Superior temporal gyrus (tissue), 1 donor: ENCODE measurements around the gene NBEA.
"Not testable (repeated sequence)": the region's sequence is repeated elsewhere in the genome, so short reads cannot be mapped to it uniquely, and the experiment has no call there.

Experiments used
- DNase-seq: peaks from one replicate; pipeline ENCODE4 v3.0.0-alpha.2; 2016; ENCODE audit errors: extremely low spot score

The NBEA gene

GRCh38 chr13:35388441-35389355, 446.6 kb downstream of the NBEA start:
- DNase-seq, result no peak

DNA sequence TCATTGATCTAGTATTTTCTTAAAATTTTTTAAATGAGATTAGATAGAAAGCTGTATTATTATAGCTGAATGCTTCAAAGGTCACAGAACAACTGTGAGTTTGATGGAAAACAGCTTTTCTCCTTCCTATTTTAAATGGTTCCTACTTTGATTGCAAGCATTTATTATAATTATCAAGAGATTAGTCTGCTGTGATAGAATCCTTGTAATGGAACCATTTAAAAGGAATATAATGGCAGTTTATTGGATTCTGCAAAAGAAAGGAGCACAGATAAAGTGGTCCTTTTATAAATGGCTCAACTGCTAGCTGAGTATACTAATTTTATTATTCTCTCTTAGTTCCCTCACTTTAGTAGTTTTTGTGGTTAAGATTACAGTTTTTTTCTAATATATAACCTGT, 447.5 kb downstream of the NBEA start:
- no peak for DNase-seq

- DNase-seq, result no peak
Observed at GRCh38 chr13:35392768-35393167, 450.7 kb downstream of the NBEA start.

DNA sequence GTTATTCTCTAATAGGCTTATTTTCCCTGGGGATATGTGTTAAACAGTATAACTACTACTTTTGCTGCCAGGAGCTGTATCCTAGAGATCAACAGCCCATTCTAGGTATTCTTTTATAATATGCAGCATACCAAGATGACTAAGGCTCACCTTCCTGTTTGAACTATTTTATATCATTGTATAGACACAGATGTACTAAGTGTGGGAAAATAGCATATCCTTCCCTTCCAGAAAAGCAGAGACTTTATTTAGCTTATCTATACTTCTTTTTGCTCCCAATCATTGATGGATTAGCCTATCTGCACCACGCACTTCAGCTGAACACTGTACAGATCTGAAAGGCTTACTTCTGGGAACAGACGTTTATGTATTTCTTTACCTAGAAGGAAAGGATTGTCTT, 451.8 kb downstream of the NBEA start:
- no peak for DNase-seq

DNA sequence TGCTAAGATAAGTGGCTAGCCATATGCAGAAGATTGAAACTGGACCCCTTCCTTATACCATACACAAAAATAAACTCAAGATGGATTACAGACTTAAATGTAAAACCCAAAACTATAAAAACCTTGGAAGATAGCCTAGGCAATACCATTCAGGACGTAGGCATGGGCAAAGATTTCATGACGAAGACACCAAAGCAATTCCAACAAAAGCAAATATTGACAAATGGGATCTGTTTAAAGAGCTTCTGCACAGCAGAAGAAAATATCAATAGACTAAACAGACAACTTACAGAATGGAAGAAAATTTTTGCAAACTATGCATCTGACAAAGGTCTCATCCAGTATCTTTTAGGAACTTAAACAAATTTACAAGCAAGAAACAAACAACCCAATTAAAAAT, 466.2 kb downstream of the NBEA start:
- not testable (repeated sequence) for DNase-seq

GRCh38 chr13:35411059-35411744, 469.1 kb downstream of the NBEA start:
- no peak for DNase-seq

DNA sequence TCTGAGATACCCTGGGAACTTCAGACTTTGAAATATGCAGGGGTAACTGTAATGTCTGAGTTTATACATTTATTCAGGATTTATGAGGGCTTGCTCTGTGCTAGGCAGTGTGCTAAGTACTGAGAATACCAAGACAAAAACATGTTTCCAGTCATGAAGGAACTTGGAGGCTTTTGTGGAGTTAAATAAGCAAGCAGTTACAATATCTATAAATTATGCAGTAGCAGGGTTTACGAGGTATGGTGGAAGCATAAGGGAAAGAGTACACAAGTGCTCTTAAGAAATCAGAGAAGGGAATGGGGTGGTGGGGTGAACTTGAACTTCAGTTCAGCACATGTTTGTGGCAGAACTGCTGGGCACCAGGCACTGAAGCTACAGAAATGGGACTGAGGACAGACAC, 506.4 kb downstream of the NBEA start:
- DNase-seq, result no peak

GRCh38 chr13:35449821-35450220, 507.8 kb downstream of the NBEA start:
- DNase-seq, result no peak

- no peak for DNase-seq
Observed at GRCh38 chr13:35455022-35455421, 513.0 kb downstream of the NBEA start.

- no peak for DNase-seq
Observed at GRCh38 chr13:35457258-35457657, 515.2 kb downstream of the NBEA start.

DNA sequence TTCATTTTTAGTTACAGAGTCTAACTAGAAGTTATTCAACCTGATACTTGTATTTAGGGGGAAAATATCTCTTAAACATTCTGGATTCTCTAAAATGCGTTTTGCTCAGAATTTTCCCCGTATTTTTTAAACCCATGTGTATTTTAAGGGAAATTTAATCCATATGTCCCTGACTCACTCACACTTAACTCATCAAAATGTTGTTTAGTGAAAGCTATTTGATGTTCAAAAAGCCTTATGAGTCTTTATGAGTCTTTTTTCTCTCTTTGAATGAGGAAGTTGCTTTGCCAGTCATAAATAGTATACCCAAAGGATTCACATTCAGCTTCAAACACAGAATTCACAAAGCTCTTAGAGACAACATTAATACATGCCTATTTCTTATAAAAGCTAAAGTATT, 518.0 kb downstream of the NBEA start:
- no peak for DNase-seq

DNA sequence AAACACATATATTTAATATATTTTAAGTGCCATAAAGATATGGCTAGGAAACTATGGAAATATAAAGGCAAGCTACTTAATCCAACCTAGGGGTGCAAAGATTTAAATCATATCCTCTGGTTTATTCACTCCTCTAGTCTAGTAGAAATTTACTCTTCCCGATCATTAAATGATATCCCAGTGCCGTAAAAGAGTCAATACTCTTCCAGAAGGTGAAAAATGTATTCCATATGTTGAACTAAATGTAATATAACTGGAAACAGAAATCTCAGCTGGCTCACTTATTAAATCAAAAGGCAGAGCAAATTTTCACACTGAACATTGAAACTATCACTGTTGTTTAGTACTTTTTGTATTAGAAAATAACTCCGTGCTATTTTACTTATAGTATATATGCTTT, 523.3 kb downstream of the NBEA start:
- DNase-seq, result no peak

GRCh38 chr13:35468195-35468594, 526.1 kb downstream of the NBEA start:
- no peak for DNase-seq

GRCh38 chr13:35469806-35470525, 527.9 kb downstream of the NBEA start:
- DNase-seq, result no peak

GRCh38 chr13:35470671-35471661, 528.9 kb downstream of the NBEA start:
- DNase-seq, result no peak

- DNase-seq, result no peak
Observed at GRCh38 chr13:35471706-35472322, 529.7 kb downstream of the NBEA start.

GRCh38 chr13:35472323-35472881, 530.3 kb downstream of the NBEA start:
- no peak for DNase-seq

- no peak for DNase-seq
Observed at GRCh38 chr13:35473206-35473775, 531.2 kb downstream of the NBEA start.

DNA sequence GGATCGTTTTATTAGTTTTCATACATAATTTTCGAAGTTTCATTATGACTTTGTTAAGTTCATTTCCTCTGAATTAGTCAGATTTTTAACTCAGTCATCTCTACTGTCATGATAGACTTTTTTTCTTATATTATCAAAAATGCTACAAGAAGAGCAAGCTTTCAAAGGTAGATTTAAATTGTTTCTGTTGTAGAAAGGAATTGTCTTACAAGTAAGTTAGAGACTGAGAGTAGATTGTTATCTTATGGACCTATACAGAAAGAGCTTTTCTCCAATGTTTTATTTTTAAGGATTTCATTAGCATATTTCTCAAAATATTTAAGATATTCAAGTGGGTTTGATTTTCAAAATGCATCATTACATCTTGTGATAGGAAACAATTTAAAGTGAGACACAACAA, 531.7 kb downstream of the NBEA start:
- peak; percentile 15 for DNase-seq
